ENCODE data around the gene CEBPA.

DNA sequence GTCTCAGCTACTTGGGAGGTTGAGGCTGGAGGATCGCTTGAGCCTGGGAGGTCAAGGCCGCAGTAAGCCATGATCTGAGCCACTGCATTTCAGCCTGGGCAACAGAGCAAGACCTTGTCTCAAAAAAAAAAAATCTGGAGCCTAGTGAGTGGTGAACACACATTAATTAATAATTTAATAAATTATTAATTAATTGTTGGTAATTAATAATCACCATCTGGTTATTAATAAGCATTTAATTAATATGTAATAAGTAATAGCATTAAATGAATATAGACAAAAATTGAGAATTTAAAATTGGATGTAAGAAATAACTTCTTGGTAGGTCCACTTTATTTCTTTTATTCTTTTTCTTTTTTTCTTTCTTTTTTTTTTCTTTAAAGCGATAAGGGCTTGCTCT is 31.9 kb upstream of the CEBPA start:
- TF ChIP-seq, protein P1, sequence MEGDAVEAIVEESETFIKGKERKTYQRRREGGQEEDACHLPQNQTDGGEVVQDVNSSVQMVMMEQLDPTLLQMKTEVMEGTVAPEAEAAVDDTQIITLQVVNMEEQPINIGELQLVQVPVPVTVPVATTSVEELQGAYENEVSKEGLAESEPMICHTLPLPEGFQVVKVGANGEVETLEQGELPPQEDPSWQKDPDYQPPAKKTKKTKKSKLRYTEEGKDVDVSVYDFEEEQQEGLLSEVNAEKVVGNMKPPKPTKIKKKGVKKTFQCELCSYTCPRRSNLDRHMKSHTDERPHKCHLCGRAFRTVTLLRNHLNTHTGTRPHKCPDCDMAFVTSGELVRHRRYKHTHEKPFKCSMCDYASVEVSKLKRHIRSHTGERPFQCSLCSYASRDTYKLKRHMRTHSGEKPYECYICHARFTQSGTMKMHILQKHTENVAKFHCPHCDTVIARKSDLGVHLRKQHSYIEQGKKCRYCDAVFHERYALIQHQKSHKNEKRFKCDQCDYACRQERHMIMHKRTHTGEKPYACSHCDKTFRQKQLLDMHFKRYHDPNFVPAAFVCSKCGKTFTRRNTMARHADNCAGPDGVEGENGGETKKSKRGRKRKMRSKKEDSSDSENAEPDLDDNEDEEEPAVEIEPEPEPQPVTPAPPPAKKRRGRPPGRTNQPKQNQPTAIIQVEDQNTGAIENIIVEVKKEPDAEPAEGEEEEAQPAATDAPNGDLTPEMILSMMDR (IDR thresholded peaks at IDR 0.05; ENCODE audit: borderline replicate concordance, extremely low read depth, low read length, poor library complexity, severe bottlenecking) = no peak
- no peak for TF ChIP-seq EZH2 (IDR thresholded peaks at IDR 0.05; ENCODE audit: borderline replicate concordance, low read depth, low read length, severe bottlenecking)
